SK-N-DZ (cell line): ENCODE results near the gene IL22RA2.

Experiments used
- DNase-seq: peaks from one replicate; pipeline ENCODE4 v3.0.0-alpha.2; 2015; ENCODE audit warnings: low spot score

Gene IL22RA2

DNA sequence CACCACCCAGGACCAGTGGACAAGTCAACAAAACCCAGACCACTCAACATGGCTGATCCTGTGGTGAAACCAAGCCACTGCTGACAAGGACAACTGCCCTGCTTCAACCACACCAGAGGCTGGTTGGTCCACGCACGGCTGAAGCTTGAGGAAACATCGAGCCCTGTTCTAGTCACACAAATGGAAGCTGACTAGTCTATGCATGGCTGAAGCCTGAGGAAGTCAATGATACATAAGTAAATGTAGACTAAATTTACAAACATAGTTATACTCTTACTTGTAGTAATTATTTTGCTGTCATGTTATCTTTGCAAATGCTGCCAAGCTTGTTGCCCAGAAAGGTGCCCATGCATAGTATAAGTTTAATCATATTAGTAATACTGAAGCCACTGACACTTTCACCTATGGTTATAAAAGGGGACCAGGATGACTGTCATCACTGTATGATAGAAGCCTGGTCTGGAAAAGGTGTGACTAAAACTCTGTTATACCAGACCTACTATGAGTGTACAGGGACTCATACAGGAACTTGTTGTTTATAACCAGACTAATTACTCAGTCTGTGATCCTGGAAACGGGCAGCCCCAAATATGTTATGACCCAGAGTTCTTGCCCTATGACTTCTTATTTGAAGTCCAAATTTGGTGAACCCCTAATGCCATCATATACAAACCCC, 5.6 kb downstream of the IL22RA2 start:
- no peak for DNase-seq

- DNase-seq: no peak
Observed at GRCh38 chr6:137166247-137167098, 7.0 kb downstream of the IL22RA2 start.

- peak; percentile 53 for DNase-seq
Observed at GRCh38 chr6:137165375-137166246, 7.8 kb downstream of the IL22RA2 start.

- DNase-seq: no peak
Observed at GRCh38 chr6:137163732-137164318, 9.6 kb downstream of the IL22RA2 start.

DNA sequence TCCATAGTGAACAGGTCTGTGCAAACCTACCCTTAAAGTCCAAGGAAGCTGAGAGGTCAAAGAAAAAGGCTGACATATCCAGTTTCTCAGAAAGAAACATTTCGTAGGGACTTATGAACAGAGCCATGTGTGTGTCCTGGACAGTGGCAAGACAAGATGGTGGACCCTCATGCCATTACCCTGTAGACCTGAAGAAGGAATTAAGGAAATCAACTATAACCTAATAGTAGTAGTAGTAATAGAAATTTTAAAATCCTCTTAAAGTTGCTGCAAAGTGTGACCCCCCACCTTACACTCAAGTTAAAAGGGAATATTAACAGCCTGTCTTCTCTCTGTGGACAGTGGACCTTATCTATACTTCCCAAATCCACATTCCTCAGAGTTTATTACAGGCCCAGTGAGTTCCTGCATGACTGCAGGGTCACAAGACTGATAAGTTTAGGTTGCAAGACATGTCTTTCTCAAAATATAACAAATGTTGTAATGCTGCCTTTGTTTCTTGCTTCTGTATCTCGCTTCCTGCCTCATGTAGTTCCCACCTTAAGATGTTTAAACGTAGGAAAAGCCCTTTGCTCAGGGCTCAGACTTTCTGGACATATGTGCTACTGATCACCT, 10.6 kb downstream of the IL22RA2 start:
- DNase-seq: no peak

DNA sequence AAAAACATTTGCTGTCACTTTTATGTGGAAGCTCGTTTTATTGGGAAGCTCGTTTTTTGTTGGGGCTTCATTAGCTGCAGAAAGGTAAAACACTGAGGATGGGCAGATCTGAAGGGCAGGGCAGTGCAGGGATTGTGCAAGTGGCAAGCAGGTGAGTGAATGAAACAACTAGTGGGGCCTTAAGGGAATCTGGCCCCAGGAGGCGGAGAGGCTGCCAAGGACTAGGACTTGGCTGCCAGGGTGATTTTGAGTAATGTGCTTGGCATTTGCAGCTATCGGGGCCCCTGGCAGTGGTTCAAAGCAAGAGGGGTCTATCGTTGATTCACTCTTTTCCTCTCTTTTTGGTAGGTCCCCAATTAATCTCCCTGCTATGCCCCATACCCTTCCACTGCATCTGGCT, 11.5 kb downstream of the IL22RA2 start:
- DNase-seq: no peak

- no peak for DNase-seq
Observed at GRCh38 chr6:137160763-137161162, 12.7 kb downstream of the IL22RA2 start.

DNA sequence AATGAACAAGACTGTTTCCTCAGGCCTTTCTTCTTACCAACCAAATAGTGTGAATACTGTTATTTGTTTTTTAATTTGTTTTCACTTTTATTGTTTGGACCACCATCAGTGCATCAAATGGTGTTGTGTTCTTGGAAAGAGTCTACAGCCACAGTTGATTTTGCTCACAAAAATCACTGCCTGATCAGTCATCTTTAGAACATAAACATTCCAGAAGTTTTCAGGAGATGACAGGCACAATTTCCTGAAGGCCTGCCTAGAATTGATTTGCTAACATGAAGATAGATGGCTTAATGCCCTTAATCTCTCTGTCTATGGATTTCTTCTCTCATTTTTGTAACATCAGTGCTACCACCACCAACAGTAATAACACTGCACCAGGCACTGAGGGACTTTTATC, 13.5 kb downstream of the IL22RA2 start:
- no peak for DNase-seq

GRCh38 chr6:137157601-137158000, 15.8 kb downstream of the IL22RA2 start:
- no peak for DNase-seq

DNA sequence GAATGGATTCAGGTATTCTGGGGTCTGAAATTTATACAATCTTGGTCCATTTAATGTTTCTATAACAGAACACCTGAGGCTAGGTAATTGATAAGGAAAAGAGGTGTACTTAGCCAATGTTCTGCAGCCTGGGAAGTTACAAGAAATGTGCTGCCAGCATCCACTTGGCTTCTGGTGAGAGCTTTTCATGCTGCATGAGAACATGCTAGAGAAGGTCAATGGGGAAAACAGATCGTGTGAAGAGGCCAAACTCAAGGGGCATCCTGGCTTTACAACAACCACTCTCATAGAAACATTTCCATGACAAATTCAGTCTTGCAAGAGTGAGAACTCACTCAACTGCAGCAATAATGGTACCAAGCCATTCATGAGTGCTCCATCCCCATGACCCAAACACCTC, 16.8 kb downstream of the IL22RA2 start:
- DNase-seq: no peak

GRCh38 chr6:137155830-137156229, 17.6 kb downstream of the IL22RA2 start:
- DNase-seq: no peak

GRCh38 chr6:137150072-137150471, 23.4 kb downstream of the IL22RA2 start:
- no peak for DNase-seq

DNA sequence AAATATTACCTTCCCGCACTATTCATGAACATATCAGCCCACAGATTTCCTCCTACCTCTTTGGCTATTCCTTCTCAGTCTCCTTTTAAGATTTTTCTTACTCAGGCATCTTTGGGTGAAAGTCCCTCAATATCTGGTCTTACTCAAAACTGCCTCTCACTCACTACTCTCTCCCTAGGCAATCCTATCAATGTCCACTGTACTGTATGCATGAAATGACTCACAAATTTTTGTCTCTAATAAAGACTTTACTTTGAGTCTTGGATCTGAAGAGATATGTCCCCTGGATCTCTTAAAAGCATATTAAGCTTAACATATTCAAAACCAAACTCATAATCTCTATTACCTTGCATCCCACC, 24.4 kb downstream of the IL22RA2 start:
- no peak for DNase-seq

DNA sequence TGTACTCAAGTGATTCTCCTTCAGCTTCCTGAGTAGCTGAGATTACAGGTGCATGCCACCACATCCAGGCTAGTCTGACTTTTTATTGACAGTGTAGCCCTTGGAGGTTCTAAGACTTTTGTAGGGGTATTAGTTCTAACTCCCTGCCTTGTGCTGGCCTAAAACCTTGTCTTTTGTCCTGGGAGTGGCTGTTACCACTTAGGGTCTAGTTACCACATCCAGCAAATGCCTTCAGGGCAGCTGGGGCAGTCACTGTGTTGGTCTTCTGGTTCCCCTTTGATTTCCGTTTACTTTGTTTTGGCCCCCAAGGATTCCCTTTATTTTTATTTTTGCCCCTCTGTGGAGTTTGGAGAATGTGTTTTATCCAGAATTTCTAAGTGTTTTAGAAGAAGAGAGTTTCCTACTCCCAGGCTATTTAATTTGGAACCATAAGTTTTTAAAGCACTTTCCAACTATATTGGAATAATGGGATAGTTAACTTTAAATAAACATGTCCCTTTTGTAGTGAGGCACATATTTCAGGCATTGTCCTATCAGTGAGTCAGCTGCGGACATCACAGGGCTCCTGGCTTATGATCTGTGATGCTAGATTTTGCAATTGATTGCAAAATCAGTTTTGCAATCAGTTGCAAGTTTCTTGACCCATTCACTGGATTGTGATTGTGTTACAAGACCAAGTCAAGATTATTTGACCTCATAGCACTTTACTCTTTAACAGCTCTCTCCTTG, 25.0 kb downstream of the IL22RA2 start:
- no peak for DNase-seq

- no peak for DNase-seq
Observed at GRCh38 chr6:137147195-137147594, 26.2 kb downstream of the IL22RA2 start.

DNA sequence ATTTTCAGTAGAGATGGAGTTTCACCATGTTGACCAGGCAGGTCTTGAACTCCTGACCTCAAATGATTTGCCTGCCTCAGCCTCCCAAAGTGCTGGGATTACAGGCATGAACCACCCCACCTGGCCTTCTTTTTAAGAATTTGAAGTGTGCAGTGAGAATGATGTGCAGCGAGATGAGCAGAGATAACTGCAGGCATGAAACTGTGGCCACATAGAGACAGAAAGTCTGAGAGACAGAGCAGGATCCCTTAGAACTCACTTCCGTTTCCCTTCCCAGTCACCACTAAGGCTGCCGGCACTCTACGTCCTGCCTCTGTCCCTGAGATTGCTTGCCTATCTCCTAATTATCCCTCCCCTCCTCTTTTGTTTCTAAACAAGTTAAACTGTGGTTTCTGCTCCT, 27.2 kb downstream of the IL22RA2 start:
- no peak for DNase-seq

GRCh38 chr6:137145421-137145820, 28.0 kb downstream of the IL22RA2 start:
- DNase-seq: no peak

GRCh38 chr6:137136065-137136464, 37.4 kb downstream of the IL22RA2 start:
- no peak for DNase-seq

DNA sequence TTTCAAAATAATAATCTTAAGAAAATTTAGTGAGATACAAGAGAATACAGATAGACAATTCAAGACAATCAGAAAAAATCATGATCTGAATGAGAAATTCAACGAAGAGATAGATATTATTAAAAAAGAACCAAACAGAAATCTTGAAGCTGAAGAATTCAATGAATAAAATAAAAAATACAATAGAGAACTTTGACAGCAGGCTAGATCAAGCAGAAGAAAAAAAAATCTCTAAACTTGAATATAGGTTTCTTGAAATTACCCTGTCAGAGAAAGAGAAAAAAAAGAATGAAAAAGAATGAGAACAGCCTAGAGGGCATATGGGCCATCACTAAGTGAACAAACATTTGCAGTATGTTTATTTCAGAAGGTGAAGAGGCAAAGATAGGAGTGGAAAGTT, 39.0 kb downstream of the IL22RA2 start:
- DNase-seq: no peak

DNA sequence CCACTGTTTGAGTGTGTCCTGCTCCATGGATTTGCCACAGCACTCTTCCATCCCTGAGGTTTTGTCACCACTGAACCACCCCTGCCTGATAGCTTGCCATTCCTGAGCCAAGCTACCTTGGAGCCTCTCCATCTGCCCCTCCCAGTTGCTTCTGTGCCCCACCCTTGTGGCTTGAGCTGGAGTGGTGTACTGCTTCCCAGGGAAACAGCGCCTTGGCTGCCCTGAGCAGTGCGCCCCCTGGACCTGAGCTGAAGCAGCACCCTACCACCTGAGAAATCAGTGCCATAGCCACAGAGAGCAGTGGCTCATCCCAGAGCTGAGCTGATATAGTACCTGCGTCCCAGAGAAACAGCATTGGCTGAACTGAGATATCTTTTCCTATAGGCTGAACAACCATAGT, 40.3 kb downstream of the IL22RA2 start:
- DNase-seq: no peak
